ENCODE data around the gene ACSS2. TPM values are rescaled to one million over a fixed set of nuclear protein-coding genes. Genes with fewer than 3 reads are reported as not detected.
"Not testable (repeated sequence)": the region's sequence is repeated elsewhere in the genome, so short reads cannot be mapped to it uniquely, and the experiment has no call there.

ACSS2 gene
- total RNA-seq, 1 donor from 2014 or later, result 53.2 TPM

DNA sequence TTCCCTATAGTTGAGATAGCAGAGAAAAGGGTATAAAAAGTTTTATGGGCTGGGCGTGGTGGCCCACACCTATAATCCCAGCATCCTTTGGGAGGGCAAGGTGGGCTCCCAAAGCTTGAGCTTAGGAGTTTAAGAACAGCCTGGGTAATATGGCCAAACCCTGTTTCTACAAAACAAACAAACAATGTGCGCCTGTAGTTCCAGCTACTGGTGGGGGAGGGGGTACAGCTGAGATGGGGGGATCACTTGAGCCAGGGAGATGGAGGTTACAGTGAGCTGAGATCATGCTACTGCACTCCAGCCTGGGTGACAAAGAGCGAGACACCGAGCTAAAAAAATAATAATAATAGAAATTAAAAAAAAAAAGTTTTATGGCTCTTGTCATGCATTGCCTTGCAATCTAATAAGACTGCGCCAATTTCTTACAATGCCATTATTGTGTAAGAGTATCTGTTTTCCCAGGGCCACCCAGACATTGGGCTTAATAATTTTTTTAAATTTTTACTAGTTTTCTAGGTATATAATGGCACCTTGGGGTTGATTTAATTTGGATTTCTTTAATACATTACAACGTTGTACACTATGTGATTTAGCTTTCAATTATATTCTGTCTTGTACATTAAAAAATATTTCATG is 3.9 kb downstream of the ACSS2 start:
- Mint-ChIP-seq H3K9me3 (ENCODE audit: unreplicated experiment) (no peaks in the 10 kb centered on the region), H3K27ac (ENCODE audit: unreplicated experiment) (no peak overlapping the region), H3K4me3 (ENCODE audit: unreplicated experiment) (no peak overlapping the region), H3K27me3 (ENCODE audit: unreplicated experiment) (peaks cover 4% of the 10 kb centered on the region), H3K36me3 (ENCODE audit: low read depth, unreplicated experiment) (peaks cover 4% of the 10 kb centered on the region), H3K4me1 (ENCODE audit: unreplicated experiment) (peaks cover 13% of the 10 kb centered on the region)
- TF ChIP-seq, protein P1, sequence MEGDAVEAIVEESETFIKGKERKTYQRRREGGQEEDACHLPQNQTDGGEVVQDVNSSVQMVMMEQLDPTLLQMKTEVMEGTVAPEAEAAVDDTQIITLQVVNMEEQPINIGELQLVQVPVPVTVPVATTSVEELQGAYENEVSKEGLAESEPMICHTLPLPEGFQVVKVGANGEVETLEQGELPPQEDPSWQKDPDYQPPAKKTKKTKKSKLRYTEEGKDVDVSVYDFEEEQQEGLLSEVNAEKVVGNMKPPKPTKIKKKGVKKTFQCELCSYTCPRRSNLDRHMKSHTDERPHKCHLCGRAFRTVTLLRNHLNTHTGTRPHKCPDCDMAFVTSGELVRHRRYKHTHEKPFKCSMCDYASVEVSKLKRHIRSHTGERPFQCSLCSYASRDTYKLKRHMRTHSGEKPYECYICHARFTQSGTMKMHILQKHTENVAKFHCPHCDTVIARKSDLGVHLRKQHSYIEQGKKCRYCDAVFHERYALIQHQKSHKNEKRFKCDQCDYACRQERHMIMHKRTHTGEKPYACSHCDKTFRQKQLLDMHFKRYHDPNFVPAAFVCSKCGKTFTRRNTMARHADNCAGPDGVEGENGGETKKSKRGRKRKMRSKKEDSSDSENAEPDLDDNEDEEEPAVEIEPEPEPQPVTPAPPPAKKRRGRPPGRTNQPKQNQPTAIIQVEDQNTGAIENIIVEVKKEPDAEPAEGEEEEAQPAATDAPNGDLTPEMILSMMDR (IDR thresholded peaks at IDR 0.05; ENCODE audit: unreplicated experiment), result no peak
- DNase-seq (ENCODE audit: low spot score), result no peak

DNA sequence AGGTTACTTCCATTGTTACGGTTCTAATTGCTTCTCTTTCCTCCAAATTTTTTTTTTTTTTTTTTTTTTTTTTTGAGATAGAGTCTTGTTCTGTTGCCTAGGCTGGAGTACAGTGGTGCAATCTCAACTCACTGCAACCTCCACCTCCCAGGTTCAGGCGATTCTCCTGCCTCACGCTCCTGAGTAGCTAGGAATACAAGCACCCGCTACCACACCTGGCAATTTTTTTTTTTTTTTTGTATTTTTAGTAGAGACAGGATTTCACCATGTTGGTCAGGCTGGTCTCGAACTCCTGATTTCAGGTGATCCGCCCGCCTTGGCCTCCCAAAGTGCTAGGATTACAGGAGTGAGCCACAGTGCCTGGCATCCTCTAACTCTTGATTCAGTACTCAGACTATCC is 4.6 kb downstream of the ACSS2 start:
- not testable (repeated sequence) for H3K36me3 Mint-ChIP-seq (ENCODE audit: low read depth, unreplicated experiment); H3K9me3 Mint-ChIP-seq (ENCODE audit: unreplicated experiment); H3K4me1 Mint-ChIP-seq (ENCODE audit: unreplicated experiment); DNase-seq (ENCODE audit: low spot score); H3K27me3 Mint-ChIP-seq (ENCODE audit: unreplicated experiment); H3K4me3 Mint-ChIP-seq (ENCODE audit: unreplicated experiment); H3K27ac Mint-ChIP-seq (ENCODE audit: unreplicated experiment)

DNA sequence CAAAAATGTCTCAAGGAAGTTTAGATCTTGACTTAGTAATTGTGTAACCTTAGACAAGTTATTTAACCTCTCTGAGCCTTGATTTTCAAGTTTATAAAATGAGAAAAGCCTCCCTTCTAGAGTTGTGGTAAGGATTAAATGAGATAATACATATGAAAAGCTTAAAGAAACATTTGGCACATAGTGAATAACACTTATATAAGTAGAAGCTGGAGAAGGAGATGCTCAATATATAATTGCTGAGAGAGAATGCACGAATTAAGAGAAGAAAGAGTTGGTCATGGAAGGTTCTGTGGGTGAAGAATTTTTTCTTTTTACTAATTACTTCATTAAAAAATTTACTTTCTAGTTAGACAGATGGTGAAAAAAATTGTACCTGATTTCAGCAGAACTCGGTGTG is 5.3 kb downstream of the ACSS2 start:
- no peak overlapping the region for H3K4me3 Mint-ChIP-seq (ENCODE audit: unreplicated experiment)
- TF ChIP-seq, protein P1 (IDR thresholded peaks at IDR 0.05; ENCODE audit: unreplicated experiment), result no peak
- H3K27me3 Mint-ChIP-seq (ENCODE audit: unreplicated experiment), result peaks cover 2% of the 10 kb centered on the region
- H3K9me3 Mint-ChIP-seq (ENCODE audit: unreplicated experiment), result no peaks in the 10 kb centered on the region
- H3K4me1 Mint-ChIP-seq (ENCODE audit: unreplicated experiment), result peaks cover 9% of the 10 kb centered on the region
- no peak overlapping the region for H3K27ac Mint-ChIP-seq (ENCODE audit: unreplicated experiment)
- H3K36me3 Mint-ChIP-seq (ENCODE audit: low read depth, unreplicated experiment), result peaks cover 4% of the 10 kb centered on the region
- DNase-seq (ENCODE audit: low spot score), result no peak

DNA sequence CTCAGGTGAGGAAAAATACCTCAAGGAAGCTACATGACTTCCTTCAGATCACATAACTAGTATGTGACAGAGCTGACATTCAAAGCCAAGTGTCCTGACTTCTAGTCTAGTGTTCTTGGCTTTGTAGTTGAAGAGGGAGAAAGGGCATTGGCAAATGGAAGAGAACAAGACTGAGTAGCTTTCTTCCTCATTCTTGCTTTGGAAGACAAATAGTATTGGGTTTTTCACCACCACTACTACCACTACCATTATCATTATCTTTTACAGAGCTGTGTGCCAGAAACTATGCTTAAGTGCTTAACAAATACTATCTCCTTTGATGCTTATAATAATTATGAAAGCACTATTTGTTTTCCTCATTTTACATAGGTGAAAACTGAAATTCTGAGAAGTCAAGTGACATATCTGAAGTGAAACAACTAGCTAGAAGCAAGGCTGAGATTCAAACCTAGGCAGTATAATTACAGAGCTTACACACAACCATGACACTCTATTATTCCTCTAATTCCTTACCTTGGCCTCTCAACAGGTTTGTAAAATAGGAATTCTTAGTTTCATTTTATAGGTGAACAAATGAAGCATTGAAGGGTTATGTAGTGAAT is 6.8 kb downstream of the ACSS2 start:
- H3K36me3 Mint-ChIP-seq (ENCODE audit: low read depth, unreplicated experiment), result peaks cover 6% of the 10 kb centered on the region
- H3K27ac Mint-ChIP-seq (ENCODE audit: unreplicated experiment), result no peak overlapping the region
- H3K9me3 Mint-ChIP-seq (ENCODE audit: unreplicated experiment), result no peaks in the 10 kb centered on the region
- no peak overlapping the region for H3K4me3 Mint-ChIP-seq (ENCODE audit: unreplicated experiment)
- H3K27me3 Mint-ChIP-seq (ENCODE audit: unreplicated experiment), result peaks cover 2% of the 10 kb centered on the region
- TF ChIP-seq, protein P1 (IDR thresholded peaks at IDR 0.05; ENCODE audit: unreplicated experiment), result no peak
- H3K4me1 Mint-ChIP-seq (ENCODE audit: unreplicated experiment), result peaks cover 3% of the 10 kb centered on the region
- DNase-seq (ENCODE audit: low spot score), result no peak

DNA sequence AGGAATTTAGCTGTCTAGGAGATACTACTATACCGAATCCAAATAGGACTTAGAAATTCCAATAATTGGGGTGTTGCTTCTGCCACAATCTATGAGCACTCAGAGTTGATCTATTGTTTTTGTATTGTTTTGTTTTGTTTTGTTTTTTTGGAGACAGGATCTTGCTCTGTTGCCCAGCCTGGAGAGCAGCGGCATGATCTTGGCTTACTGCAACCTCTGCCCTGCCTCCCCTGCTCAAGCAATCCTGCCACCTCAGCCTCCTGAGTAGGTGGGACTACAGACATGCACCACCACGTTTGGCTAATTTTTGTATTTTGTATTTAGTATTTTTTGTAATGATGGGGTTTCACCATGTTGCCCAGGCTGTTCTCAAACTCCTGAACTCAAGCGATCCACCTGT is 7.4 kb downstream of the ACSS2 start:
- no peaks in the 10 kb centered on the region for H3K9me3 Mint-ChIP-seq (ENCODE audit: unreplicated experiment)
- H3K36me3 Mint-ChIP-seq (ENCODE audit: low read depth, unreplicated experiment), result peaks cover 12% of the 10 kb centered on the region
- H3K4me3 Mint-ChIP-seq (ENCODE audit: unreplicated experiment), result no peak overlapping the region
- DNase-seq (ENCODE audit: low spot score), result no peak
- peaks cover 3% of the 10 kb centered on the region for H3K4me1 Mint-ChIP-seq (ENCODE audit: unreplicated experiment)
- H3K27me3 Mint-ChIP-seq (ENCODE audit: unreplicated experiment), result peaks cover 2% of the 10 kb centered on the region
- TF ChIP-seq, protein P1 (IDR thresholded peaks at IDR 0.05; ENCODE audit: unreplicated experiment), result no peak
- H3K27ac Mint-ChIP-seq (ENCODE audit: unreplicated experiment), result no peak overlapping the region
